ENCODE measurements around the gene PAK6.
A peak's percentile ranks its signal among the peaks of the same experiment; 100 is the strongest.

- TF ChIP-seq POLR2AphosphoS5 (IDR thresholded peaks at IDR 0.05; ENCODE audit: low read depth, low read length) (no peak), POLR2A (IDR thresholded peaks at IDR 0.05; ENCODE audit: low read depth, low read length) (no peak), TAF1 (IDR thresholded peaks at IDR 0.05; ENCODE audit: low read depth, low read length) (no peak), PAX5 (IDR thresholded peaks at IDR 0.05; ENCODE audit: insufficient read depth, low read length, severe bottlenecking) (no peak), SPI1 (IDR thresholded peaks at IDR 0.05; ENCODE audit: low read depth, low read length) (peak; percentile 37; the same call in 1 of the 2 replicates)
Measured at GRCh38 chr15:40306371-40306770, 67.5 kb downstream of the PAK6 start.

All from GM12891 (cell line).